HepG2 (cell line): ENCODE data around the gene RAB42. TPM values are rescaled to one million over a fixed set of nuclear protein-coding genes. Genes with fewer than 3 reads are reported as not detected.

ENCODE experiments used
- ATAC-seq: fragments of 200-7000 bp; cut with Tn5 transposase; 3 replicates; pipeline ENCODE4 v1.9.1; 2020; ENCODE audit warnings: mild to moderate bottlenecking, moderate library complexity
- BruUV-seq: library from RNA; stranded (reverse); fragments of 400-500 nt; replicated peaks from 2 replicates; lab custom pipeline; 2021; lab: Mats Ljungman, UMichigan
- CTCF ChIA-PET: fragments of 300-600 bp; formaldehyde crosslinking; extraction: SDS; loops from one replicate; lab custom pipeline; 2021; ENCODE audit warnings: low total read pairs, inconsistent platforms, low intra/inter-chr PET ratio; lab: Yijun Ruan, JAX
- POLR2A ChIA-PET: fragments of 350-600 bp; sonication (Branson Sonifier 250); formaldehyde crosslinking; loops from one replicate; lab custom pipeline; 2020; ENCODE audit warnings: antibody characterized with exemption, inconsistent platforms; lab: Yijun Ruan, JAX
- DNase-seq: peaks from one replicate; pipeline ENCODE4 v3.0.0-alpha.2; 2015; ENCODE audit warnings: low spot score
- FAIRE-seq: peaks from 3 replicates; lab custom pipeline; 2011; peaks lifted over from hg19 to GRCh38; lab: Jason Lieb, UNC
- H2AFZ ChIP-seq: one replicate; pipeline ENCODE4 v1.6.1; 2011; ENCODE audit warnings: low read length, inconsistent platforms
- H3K27ac ChIP-seq: fragments of 300-600 bp; 3 replicates; pipeline ENCODE4 v1.8.0; 2011; ENCODE audit warnings: mixed run types, mild to moderate bottlenecking, mixed read lengths, low read length, inconsistent platforms; ENCODE audit not compliant: insufficient read depth; ENCODE audit errors: extremely low read length
- H3K27me3 ChIP-seq, 2 experiments: fragments of 200-600 bp in 1 of 2; 2 replicates in 1 of 2; 3 replicates in 1 of 2; pipeline versions ENCODE4 v1.6.0 to v1.8.0; 2011; ENCODE audit warnings: low read length in 2 of 2, mild to moderate bottlenecking in 2 of 2, moderate library complexity in 2 of 2, inconsistent platforms in 1 of 2; ENCODE audit not compliant: insufficient read depth in 2 of 2, control insufficient read depth in 1 of 2
- H3K36me3 ChIP-seq, 2 experiments: fragments of 200-600 bp in 1 of 2; replicated peaks in 1 of 2; 2 replicates in 1 of 2; 3 replicates in 1 of 2; pipeline versions ENCODE4 v1.5.1 to v1.8.0; 2011; ENCODE audit warnings: low read length in 2 of 2, inconsistent platforms in 1 of 2; ENCODE audit not compliant: insufficient read depth in 2 of 2, control insufficient read depth in 1 of 2
- H3K4me1 ChIP-seq: 2 replicates; pipeline ENCODE4 v1.5.1; 2012; ENCODE audit warnings: low read length, inconsistent platforms; ENCODE audit not compliant: insufficient read depth
- H3K4me2 ChIP-seq: 2 replicates; pipeline ENCODE4 v1.6.0; 2011; ENCODE audit warnings: low read depth, low read length, inconsistent platforms
- H3K4me3 ChIP-seq, 3 experiments: fragments of 200-600 bp in 1 of 3; sonication (generic), shearing (Covaris generic) in 1 of 3; replicated peaks in 1 of 3; 2 replicates each; pipeline ENCODE4 v1.5.1; 2011 to 2016; ENCODE audit warnings: low read length in 3 of 3, inconsistent platforms in 2 of 3, low read depth in 2 of 3, mild to moderate bottlenecking in 2 of 3, control low read depth in 1 of 3, mixed read lengths in 1 of 3; ENCODE audit not compliant: insufficient read depth in 1 of 3
- H3K79me2 ChIP-seq: one replicate; pipeline ENCODE4 v1.6.1; 2011; ENCODE audit warnings: low read length, inconsistent platforms; ENCODE audit not compliant: insufficient read depth
- H3K9ac ChIP-seq: 2 replicates; pipeline ENCODE4 v1.6.0; 2011; ENCODE audit warnings: mild to moderate bottlenecking, low read depth, low read length, inconsistent platforms; ENCODE audit not compliant: insufficient read depth
- H3K9me3 ChIP-seq: 2 replicates; pipeline ENCODE4 v1.5.1; 2012; ENCODE audit warnings: mild to moderate bottlenecking, low read length
- H4K20me1 ChIP-seq: 2 replicates; pipeline ENCODE4 v1.6.0; 2011; ENCODE audit warnings: inconsistent platforms, mild to moderate bottlenecking, low read length, moderate library complexity; ENCODE audit not compliant: insufficient read depth
- CENPT ChIP-seq: sonication (generic); formaldehyde crosslinking; IDR thresholded peaks from 2 replicates; pipeline ENCODE4 v1.8.0; 2022; ENCODE audit warnings: low read depth, mild to moderate bottlenecking, moderate library complexity, missing genetic modification reagents
- ETV6 ChIP-seq: sonication (generic); formaldehyde crosslinking; conservative IDR thresholded peaks from 2 replicates; pipeline ENCODE4 v1.4.0; 2020; ENCODE audit warnings: missing genetic modification reagents
- GTF2F1 ChIP-seq: fragments of 150-350 bp; IDR thresholded peaks from 2 replicates; pipeline ENCODE4 v1.6.1; 2014; ENCODE audit warnings: low read length
- HIVEP1 ChIP-seq: sonication (generic); formaldehyde crosslinking; IDR thresholded peaks from 2 replicates; pipeline ENCODE4 v1.4.0; 2020; ENCODE audit warnings: mild to moderate bottlenecking, missing genetic modification reagents
- YEATS2 ChIP-seq: sonication (generic); formaldehyde crosslinking; IDR thresholded peaks from 2 replicates; pipeline ENCODE4 v1.4.0; 2020; ENCODE audit warnings: missing genetic modification reagents, borderline replicate concordance
- ZBTB38 ChIP-seq: sonication (generic); formaldehyde crosslinking; IDR thresholded peaks from 2 replicates; pipeline ENCODE4 v1.5.1; 2020; ENCODE audit warnings: mild to moderate bottlenecking, missing genetic modification reagents
- ZNF260 ChIP-seq: sonication (generic); formaldehyde crosslinking; IDR thresholded peaks from 2 replicates; pipeline ENCODE4 v1.4.0; 2020; ENCODE audit warnings: missing genetic modification reagents, low read depth, mild to moderate bottlenecking, borderline replicate concordance
- ZNF274 ChIP-seq: sonication (generic); formaldehyde crosslinking; IDR thresholded peaks from 2 replicates; pipeline ENCODE4 v1.5.1; 2020; ENCODE audit warnings: mild to moderate bottlenecking, missing genetic modification reagents
- ZNF280D ChIP-seq: sonication (generic); formaldehyde crosslinking; IDR thresholded peaks from 2 replicates; pipeline ENCODE4 v1.5.1; 2020; ENCODE audit warnings: mild to moderate bottlenecking, missing genetic modification reagents
- ZNF326 ChIP-seq: sonication (generic); formaldehyde crosslinking; IDR thresholded peaks from 2 replicates; pipeline ENCODE4 v1.4.0; 2020; ENCODE audit warnings: missing genetic modification reagents, borderline replicate concordance
- ZNF510 ChIP-seq: sonication (generic); formaldehyde crosslinking; IDR thresholded peaks from 2 replicates; pipeline ENCODE4 v1.4.0; 2020; ENCODE audit warnings: low read depth, mild to moderate bottlenecking, missing genetic modification reagents
- ZNF766 ChIP-seq: sonication (generic); formaldehyde crosslinking; IDR thresholded peaks from 2 replicates; pipeline ENCODE4 v1.5.0; 2020; ENCODE audit warnings: missing genetic modification reagents, borderline replicate concordance
- ZNF776 ChIP-seq: sonication (generic); formaldehyde crosslinking; IDR thresholded peaks from 2 replicates; pipeline ENCODE4 v1.4.0; 2020; ENCODE audit warnings: mild to moderate bottlenecking, missing genetic modification reagents
- WGBS: methylation state at CpG from one replicate; pipeline ENCODE4 v1.1.6; 2017; ENCODE audit warnings: low lambda C conversion rate; 5-methylcytosine and 5-hydroxymethylcytosine counted together
- in situ Hi-C: cut with HindIII; loops from 2 replicates; pipeline ENCODE4 v1.10.0; 2017; ENCODE audit warnings: low pct_unique_long_range_greater_than_20kb; ENCODE audit not compliant: extremely low pct_ligation_motif_present
- intact Hi-C: fragments of 100-400 bp; cut with micrococcal nuclease; formaldehyde crosslinking; loops from one replicate; pipeline ENCODE4 v1.10.0; 2022; ENCODE audit not compliant: unreplicated experiment
- polyA plus RNA-seq, 8 experiments: library from polyadenylated mRNA; depleted of rRNA in 3 of 8; stranded (reverse) in 7 of 8; unstranded in 1 of 8; fragments of >200 nt; fragmentation: Illumina TruSeq in 4 of 8; extraction: Trizol in 4 of 8; gene quantifications; 2 replicates each; pipeline versions ENCODE4 v1.2.1 to v1.2.3, GENCODE V29; 2011 to 2016; ENCODE audit warnings: low read depth in 4 of 8, missing spikeins in 1 of 8, mixed read lengths in 1 of 8; ENCODE audit not compliant: insufficient read depth in 1 of 8
- total RNA-seq, 5 experiments: library from RNA; depleted of rRNA; stranded (reverse); fragments of >200 nt; fragmentation: Illumina TruSeq; extraction: Trizol; gene quantifications; 2 replicates each; pipeline ENCODE4 v1.2.3, GENCODE V29; 2016; ENCODE audit warnings: low read depth in 1 of 5
- TF ChIP-seq, protein P1 (sequence below): sonication (generic); formaldehyde crosslinking; conservative IDR thresholded peaks from 2 replicates; pipeline ENCODE4 v1.4.0; 2020; ENCODE audit warnings: missing genetic modification reagents
- TF ChIP-seq, protein P2 (sequence below): sonication (generic); formaldehyde crosslinking; conservative IDR thresholded peaks from 2 replicates; pipeline ENCODE4 v1.5.0; 2020; ENCODE audit warnings: missing genetic modification reagents

The RAB42 gene
- total and polyA plus RNA-seq, 2 of the 13 experiments (the other 11 are each of a cell fraction or from before 2014, with no cell fraction given), result 10.4 to 166 TPM

GRCh38 chr1:28592321-28593071, 431 bp downstream of the RAB42 start:
- Histone ChIP-seq H3K27ac (peak overlapping the region; percentile 91), H3K9me3 (no peaks in the 10 kb centered on the region), H4K20me1 (peaks cover 11% of the 10 kb centered on the region; the same call in 1 of the 2 replicates), H2AFZ (peak overlapping the region; percentile 50), H3K79me2 (peaks cover 14% of the 10 kb centered on the region), H3K4me2 (peak overlapping the region; percentile 83), H3K27me3 (no peaks in the 10 kb centered on the region; a peak in 1 of 5 replicates), H3K9ac (peak overlapping the region; percentile 88), H3K4me1 (peaks cover 72% of the 10 kb centered on the region), H3K4me3 (peak overlapping the region; percentile 70 to 91 (median 72)), H3K36me3 (no peaks in the 10 kb centered on the region; a peak in 2 of 5 replicates)
- intact Hi-C loops, result no loop called here
- FAIRE-seq (peak; percentile 40), ATAC-seq (peak; percentile 69), DNase-seq (no peak)
- POLR2A ChIA-PET, result interaction anchor here (1.0 to 7.8 kb wide), 8 partner anchors 13 to 589 kb away, joined by 3 to 139 read pairs (median 3); partner anchors contain the start of genes ATP5IF1, RNU11 and SRSF4
- in situ Hi-C loops, result loop anchor here (25.0 kb wide), 1 partner anchor 355 kb away; the partner anchor contains the start of genes ATP5IF1 and DNAJC8
- 2% methylated on average over 45 of the region's 81 CpGs for WGBS
- no TSS peak for BruUV-seq
- CTCF ChIA-PET, result no interaction called here
- TF ChIP-seq ETV6, result no peak
- 0 out of 2 replicates have a peak, but pooled peaks have one; percentile 19 for TF ChIP-seq HIVEP1 (CRISPR knock-in tag)
- TF ChIP-seq ZNF260 (CRISPR knock-in tag), result no peak
- TF ChIP-seq ZNF326 (CRISPR knock-in tag), result no peak
- TF ChIP-seq, protein P1, sequence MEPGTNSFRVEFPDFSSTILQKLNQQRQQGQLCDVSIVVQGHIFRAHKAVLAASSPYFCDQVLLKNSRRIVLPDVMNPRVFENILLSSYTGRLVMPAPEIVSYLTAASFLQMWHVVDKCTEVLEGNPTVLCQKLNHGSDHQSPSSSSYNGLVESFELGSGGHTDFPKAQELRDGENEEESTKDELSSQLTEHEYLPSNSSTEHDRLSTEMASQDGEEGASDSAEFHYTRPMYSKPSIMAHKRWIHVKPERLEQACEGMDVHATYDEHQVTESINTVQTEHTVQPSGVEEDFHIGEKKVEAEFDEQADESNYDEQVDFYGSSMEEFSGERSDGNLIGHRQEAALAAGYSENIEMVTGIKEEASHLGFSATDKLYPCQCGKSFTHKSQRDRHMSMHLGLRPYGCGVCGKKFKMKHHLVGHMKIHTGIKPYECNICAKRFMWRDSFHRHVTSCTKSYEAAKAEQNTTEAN (CRISPR knock-in tag), result 0 out of 2 replicates have a peak, but pooled peaks have one; percentile 42
- no peak for TF ChIP-seq YEATS2 (CRISPR knock-in tag)
- TF ChIP-seq CENPT (CRISPR knock-in tag), result peak; percentile 55; the same call in 1 of the 2 replicates
- no peak for TF ChIP-seq ZNF510 (CRISPR knock-in tag)
- TF ChIP-seq, protein P2, sequence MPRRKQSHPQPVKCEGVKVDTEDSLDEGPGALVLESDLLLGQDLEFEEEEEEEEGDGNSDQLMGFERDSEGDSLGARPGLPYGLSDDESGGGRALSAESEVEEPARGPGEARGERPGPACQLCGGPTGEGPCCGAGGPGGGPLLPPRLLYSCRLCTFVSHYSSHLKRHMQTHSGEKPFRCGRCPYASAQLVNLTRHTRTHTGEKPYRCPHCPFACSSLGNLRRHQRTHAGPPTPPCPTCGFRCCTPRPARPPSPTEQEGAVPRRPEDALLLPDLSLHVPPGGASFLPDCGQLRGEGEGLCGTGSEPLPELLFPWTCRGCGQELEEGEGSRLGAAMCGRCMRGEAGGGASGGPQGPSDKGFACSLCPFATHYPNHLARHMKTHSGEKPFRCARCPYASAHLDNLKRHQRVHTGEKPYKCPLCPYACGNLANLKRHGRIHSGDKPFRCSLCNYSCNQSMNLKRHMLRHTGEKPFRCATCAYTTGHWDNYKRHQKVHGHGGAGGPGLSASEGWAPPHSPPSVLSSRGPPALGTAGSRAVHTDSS (CRISPR knock-in tag), result no peak
- peak; percentile 41; the same call in 1 of the 2 replicates for TF ChIP-seq ZNF776 (CRISPR knock-in tag)
- TF ChIP-seq ZBTB38 (CRISPR knock-in tag), result no peak; the same call in 1 of the 2 replicates
- peak; percentile 45; the same call in 1 of the 2 replicates for TF ChIP-seq ZNF274 (CRISPR knock-in tag)
- TF ChIP-seq GTF2F1, result no peak
- TF ChIP-seq ZNF766 (CRISPR knock-in tag), result peak; percentile 32; the same call in 1 of the 2 replicates
- TF ChIP-seq ZNF280D (CRISPR knock-in tag), result no peak
